Ovary (tissue), 3 donors: ENCODE measurements around the gene SLC6A6.

ENCODE experiments used
- CTCF ChIP-seq, 3 donors: fragments of 450-650 bp in 2 of 3; fragments of 200-600 bp in 1 of 3; IDR thresholded peaks; one replicate each; pipeline versions ENCODE4 v1.5.1 to v1.8.0; 2016 to 2022; ENCODE audit warnings: antibody characterized with exemption in 3 of 3, mild to moderate bottlenecking in 1 of 3
- POLR2A ChIP-seq: fragments of 450-650 bp; IDR thresholded peaks from one replicate; pipeline ENCODE4 v1.6.1; 2017; ENCODE audit warnings: antibody characterized with exemption, mild to moderate bottlenecking, moderate library complexity
- donor health status: DM: no; HTN: no; CAD: no.

DNA sequence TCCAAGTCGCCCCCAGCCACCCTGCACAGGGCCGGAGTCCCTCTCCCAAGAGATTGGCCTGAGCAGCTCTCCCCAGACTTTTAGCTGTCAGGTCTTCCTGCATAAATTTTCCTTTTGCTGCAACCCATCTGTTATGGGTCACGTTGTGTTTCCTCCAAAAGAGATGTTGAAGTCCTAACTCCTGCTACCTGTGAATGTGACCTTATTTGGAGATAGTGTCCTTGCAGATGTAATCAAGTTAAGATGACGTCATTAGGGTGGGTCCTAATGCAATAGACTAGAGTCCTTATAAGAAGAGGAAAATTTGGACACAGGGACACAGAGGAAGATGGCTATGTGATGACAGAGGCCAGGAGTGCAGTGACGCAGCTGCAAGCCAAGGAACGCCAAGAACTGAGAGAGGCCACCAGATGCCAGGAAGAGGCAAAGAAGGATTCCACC, 13.2 kb upstream of the SLC6A6 start:
- TF ChIP-seq POLR2A, result no peak
- no peak for TF ChIP-seq CTCF (IDR thresholded peaks at IDR 0.05)
